Peyer's patch (tissue), 4 donors: ENCODE results near the gene PXMP2. TPM values are rescaled to one million over a fixed set of nuclear protein-coding genes. Genes with fewer than 3 reads are reported as not detected.

Experiments
- DNase-seq, 3 donors: peaks; one replicate each; pipeline ENCODE4 v3.0.0-alpha.2; 2017 to 2019
- H3K27ac ChIP-seq, 4 donors: fragments of 200-600 bp; sonication (generic); one replicate each; pipeline ENCODE4 v1.5.1; 2016 to 2019
- H3K27me3 ChIP-seq, 2 donors: fragments of 200-600 bp; sonication (generic); one replicate each; pipeline ENCODE4 v1.5.1; 2019
- H3K36me3 ChIP-seq, 3 donors: fragments of 200-600 bp; sonication (generic); one replicate each; pipeline ENCODE4 v1.5.1; 2016 to 2019
- H3K4me1 ChIP-seq, 4 donors: fragments of 200-600 bp; sonication (generic); one replicate each; pipeline ENCODE4 v1.5.1; 2016 to 2019
- H3K4me3 ChIP-seq, 4 donors: fragments of 200-600 bp; sonication (generic); 1 replicate in 3 of 4; 2 replicates in 1 of 4; pipeline ENCODE4 v1.5.1; 2016 to 2019; ENCODE audit warnings: mild to moderate bottlenecking in 1 of 4
- H3K9me3 ChIP-seq, 4 donors: fragments of 200-600 bp; sonication (generic); one replicate each; pipeline ENCODE4 v1.5.1; 2016 to 2019; ENCODE audit warnings: mild to moderate bottlenecking in 1 of 4
- CTCF ChIP-seq, 6 experiments: fragments of 450-650 bp in 4 of 6; fragments of 200-600 bp in 2 of 6; sonication (generic) in 1 of 6; IDR thresholded peaks; one replicate each; pipeline ENCODE4 v1.5.1; 2017 to 2019; ENCODE audit warnings: antibody characterized with exemption in 6 of 6, mild to moderate bottlenecking in 3 of 6, moderate library complexity in 1 of 6
- POLR2A ChIP-seq, 2 donors: fragments of 450-650 bp; IDR thresholded peaks; one replicate each; pipeline ENCODE4 v1.5.1; 2017; ENCODE audit warnings: antibody characterized with exemption in 2 of 2, mild to moderate bottlenecking in 2 of 2, moderate library complexity in 2 of 2
- total RNA-seq, 4 donors: library from RNA; depleted of rRNA; stranded (reverse); fragments of >200 nt; gene quantifications; one replicate each; pipeline ENCODE4 v1.1.0, GENCODE V29; 2016

PXMP2 gene
- total RNA-seq, 4 donors from 2014 or later, result 19.8 to 157 (median 109) TPM

DNA sequence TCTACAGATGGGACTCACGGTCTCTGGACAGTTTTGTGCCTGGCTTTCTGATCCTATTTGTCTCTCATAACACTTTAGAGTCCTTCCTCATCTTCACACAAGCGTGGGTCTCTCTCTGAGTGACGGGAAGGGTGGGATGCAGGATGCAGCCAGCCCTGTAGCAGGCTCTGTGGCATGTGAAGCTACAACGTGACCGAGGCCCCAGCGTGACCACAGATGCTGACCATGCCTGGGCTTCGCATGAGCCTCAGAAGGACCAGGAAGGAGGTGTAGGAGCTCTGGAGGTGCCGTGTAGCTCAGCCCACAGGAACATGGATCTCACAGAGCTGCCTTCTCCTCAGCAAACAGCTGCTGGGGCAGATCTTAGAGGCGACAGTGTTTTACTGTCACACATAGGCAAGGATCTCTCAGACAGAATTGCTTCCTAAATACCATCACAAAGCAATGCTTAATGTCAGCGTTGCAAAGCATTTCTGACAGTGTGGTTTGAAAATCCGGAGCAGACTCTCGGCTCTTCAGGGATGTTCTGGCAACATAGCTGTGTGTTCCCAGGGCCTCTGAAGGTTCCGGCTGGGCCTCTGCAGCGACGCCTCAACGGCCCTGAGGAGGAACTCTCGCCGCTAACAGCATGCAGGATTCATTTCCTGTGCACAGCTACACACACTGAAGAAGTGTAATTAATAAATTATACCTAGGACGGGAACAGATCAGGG is 52.4 kb downstream of the PXMP2 start:
- Histone ChIP-seq H3K4me3 (no peak overlapping the region), H3K36me3 (peaks cover 0 to 98% (median 6%) of the 10 kb centered on the region in 3 donors), H3K27ac (no peak overlapping the region), H3K27me3 (no peaks in the 10 kb centered on the region), H3K9me3 (no peaks in the 10 kb centered on the region), H3K4me1 (no peaks in the 10 kb centered on the region)
- TF ChIP-seq CTCF (IDR thresholded peaks at IDR 0.05), result no peak
- no peak for TF ChIP-seq POLR2A (IDR thresholded peaks at IDR 0.05)
- no peak for DNase-seq

GRCh38 chr12:132740313-132740646 is 52.9 kb downstream of the PXMP2 start:
- H3K4me3 ChIP-seq, result no peak overlapping the region
- H3K27me3 ChIP-seq, result no peaks in the 10 kb centered on the region
- no peak for DNase-seq
- TF ChIP-seq POLR2A (IDR thresholded peaks at IDR 0.05), result no peak
- TF ChIP-seq CTCF (IDR thresholded peaks at IDR 0.05), result no peak
- H3K9me3 ChIP-seq, result no peaks in the 10 kb centered on the region
- peaks cover 0 to 98% (median 6%) of the 10 kb centered on the region in 3 donors for H3K36me3 ChIP-seq
- no peaks in the 10 kb centered on the region for H3K4me1 ChIP-seq
- no peak overlapping the region for H3K27ac ChIP-seq

- Histone ChIP-seq H3K4me3 (no peak overlapping the region), H3K27me3 (no peaks in the 10 kb centered on the region), H3K4me1 (no peaks in the 10 kb centered on the region), H3K36me3 (peaks cover 0 to 98% (median 6%) of the 10 kb centered on the region in 3 donors), H3K9me3 (no peaks in the 10 kb centered on the region), H3K27ac (no peak overlapping the region)
- TF ChIP-seq POLR2A (IDR thresholded peaks at IDR 0.05) (no peak), CTCF (IDR thresholded peaks at IDR 0.05) (no peak)
- no peak for DNase-seq
These were observed 53.3 kb downstream of the PXMP2 start for GRCh38 chr12:132740652-132741051.

- Histone ChIP-seq H3K9me3 (no peaks in the 10 kb centered on the region), H3K36me3 (peaks cover 0 to 98% (median 6%) of the 10 kb centered on the region in 3 donors), H3K4me1 (no peaks in the 10 kb centered on the region), H3K27ac (no peak overlapping the region), H3K4me3 (no peak overlapping the region), H3K27me3 (no peaks in the 10 kb centered on the region)
- DNase-seq, result no peak
- TF ChIP-seq CTCF (IDR thresholded peaks at IDR 0.05) (no peak), POLR2A (IDR thresholded peaks at IDR 0.05) (no peak)
These were observed 54.2 kb downstream of the PXMP2 start for GRCh38 chr12:132741620-132742019.

DNA sequence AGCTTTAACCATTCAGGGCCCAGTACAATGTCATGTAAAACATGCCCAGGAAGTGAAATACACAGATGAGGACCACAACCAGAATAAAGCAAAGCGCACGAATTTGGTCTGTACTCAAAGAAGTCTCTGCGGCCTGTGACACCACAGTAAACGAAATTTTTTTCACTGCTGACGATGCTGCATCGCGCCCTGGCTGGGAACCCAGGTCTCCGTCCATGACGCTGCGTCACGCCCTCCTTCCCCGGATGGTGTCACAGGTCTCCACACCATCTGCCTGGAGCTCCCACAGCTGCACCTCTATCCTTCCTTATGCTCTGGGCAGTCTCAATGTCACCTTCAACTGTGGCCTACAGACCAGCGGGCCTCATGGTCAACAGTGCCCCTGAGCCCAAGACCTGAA is 56.4 kb downstream of the PXMP2 start:
- no peak overlapping the region for H3K4me3 ChIP-seq
- TF ChIP-seq POLR2A (IDR thresholded peaks at IDR 0.05) (no peak), CTCF (IDR thresholded peaks at IDR 0.05) (no peak)
- H3K4me1 ChIP-seq, result no peaks in the 10 kb centered on the region
- DNase-seq, result no peak
- no peak overlapping the region for H3K27ac ChIP-seq
- no peaks in the 10 kb centered on the region for H3K27me3 ChIP-seq
- no peaks in the 10 kb centered on the region for H3K9me3 ChIP-seq
- H3K36me3 ChIP-seq, result peaks cover 0 to 100% (median 6%) of the 10 kb centered on the region in 3 donors
